GM19463 (cell line): ENCODE measurements around the gene MGLL.

Experiments
- ATAC-seq: cut with Tn5 transposase; IDR thresholded peaks from one replicate; pipeline ENCODE4 v1.9.1; 2021; ENCODE audit warnings: mild to moderate bottlenecking, moderate library complexity; ENCODE audit not compliant: unreplicated experiment

MGLL gene

DNA sequence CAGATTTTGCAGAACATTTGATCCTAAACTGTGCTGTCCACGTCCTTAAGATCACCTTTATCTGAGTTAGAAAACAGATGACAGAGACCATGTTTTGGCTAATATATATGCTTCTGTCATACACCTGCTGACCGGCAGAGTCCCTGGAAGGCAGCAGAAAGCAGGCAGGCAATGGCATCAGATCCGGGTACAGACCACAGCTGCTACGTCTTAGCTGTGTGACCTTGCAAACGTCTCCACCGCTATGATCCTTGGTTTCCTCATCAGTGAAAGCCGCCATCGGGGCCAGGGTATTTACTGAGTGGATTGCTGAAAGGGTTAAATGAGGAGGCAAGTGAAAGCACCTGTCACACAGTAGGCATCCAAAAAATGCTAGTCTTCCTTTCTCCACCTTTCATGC lies 77.4 kb downstream of the MGLL start:
- ATAC-seq, result no peak

DNA sequence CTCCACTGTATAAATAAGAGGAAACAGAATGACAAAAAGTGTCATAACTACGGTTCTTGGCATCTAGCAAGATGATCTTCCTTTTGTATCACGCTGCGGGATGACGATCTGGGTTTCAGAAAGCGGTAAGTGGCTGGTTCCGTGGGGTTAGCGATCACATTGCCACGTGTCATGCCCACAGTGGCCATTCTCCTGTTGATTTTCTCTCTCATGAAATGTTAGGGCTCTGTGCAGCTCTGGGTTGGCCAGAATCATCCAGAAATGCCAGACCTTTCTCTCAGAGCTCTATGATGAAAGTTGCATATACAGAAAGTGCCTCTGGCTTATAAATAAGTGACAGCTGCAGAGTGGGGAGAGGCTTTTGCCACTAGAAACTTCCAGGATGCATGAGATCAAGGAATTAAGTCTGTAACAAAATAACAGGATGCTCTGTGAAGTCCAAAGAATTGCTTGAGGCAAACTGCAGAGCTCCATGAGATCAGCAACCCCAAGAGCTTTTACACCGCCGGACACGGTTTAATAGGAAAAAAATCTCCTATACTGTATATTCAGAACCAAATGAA lies 78.0 kb downstream of the MGLL start:
- no peak for ATAC-seq

DNA sequence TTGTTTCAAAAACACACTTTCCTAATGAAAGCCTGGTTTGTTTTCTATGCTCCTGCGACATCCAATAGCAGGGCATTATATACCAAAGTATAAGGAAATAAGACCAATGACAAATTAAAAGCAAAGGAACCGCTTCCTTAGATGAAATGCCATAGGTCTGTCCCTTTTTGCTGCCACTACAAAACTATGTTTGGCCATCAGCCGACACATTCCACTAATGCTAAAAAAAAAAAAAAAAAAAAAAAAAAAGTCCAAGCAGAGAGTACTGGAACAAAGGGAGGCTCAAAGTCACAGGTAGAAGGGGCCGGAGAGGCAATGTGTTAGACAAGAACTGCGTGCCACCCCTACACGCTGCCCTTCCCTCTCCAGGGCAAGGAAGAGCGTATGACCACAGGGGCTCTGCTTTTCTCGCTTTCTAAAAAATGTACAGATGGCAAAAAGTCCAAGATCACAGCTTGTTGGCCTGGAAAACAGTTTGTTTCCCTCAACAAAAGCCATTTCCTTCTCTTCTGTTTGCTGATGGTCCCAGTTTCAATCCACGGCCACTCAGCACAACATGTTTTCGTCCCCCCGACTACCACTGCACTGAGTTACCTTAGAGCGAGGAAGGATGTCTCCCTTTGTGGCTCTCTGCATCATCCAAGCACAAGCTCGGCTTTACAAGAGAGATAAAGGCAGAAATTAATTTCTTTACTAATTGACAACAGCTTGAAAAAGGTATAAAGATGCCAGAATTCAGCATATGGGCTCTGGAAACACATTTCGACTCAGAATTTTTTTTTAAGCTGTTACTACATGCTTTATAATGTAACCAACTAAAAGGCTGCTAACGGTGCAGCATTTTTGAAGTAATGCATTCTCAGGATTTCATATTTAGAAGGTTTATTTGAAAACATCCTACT lies 78.7 kb downstream of the MGLL start:
- no peak for ATAC-seq

DNA sequence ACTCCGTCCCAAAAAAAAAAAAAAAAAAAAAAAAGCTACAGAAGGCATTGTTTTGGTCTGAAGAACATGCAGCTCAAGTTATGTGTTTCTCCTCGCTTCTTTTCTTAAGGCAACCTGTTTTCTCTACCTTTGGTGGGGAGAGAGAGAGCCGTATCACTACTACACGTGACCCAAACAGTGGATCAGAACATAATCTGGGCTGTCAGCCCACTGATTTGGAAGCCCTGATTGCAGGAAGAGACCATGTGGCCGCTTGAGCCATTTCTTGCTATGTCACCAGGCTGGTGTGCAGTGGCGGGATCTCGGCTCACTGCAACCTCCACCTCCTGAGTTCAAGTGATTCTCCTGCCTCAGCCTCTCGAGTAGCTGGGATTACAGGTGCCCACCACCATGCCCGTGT lies 79.7 kb downstream of the MGLL start:
- no peak for ATAC-seq

DNA sequence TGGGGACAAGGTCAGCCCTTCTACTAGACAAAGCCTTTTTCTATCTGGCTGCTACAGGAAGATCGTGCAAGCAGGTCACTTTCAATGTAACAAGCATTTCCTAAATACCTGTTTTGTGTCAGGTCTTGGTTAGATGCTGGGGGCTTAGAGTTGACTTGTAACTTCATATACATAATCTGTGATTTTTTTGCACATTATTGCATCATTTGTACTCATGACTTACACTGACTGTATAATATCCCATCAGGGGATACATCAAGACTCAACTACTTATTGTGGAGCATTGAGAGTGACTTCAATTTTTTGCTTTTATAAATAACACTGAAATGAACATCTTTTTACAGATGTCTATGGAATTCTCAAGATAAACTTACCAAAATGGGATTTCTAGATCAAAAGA lies 80.6 kb downstream of the MGLL start:
- ATAC-seq, result no peak

DNA sequence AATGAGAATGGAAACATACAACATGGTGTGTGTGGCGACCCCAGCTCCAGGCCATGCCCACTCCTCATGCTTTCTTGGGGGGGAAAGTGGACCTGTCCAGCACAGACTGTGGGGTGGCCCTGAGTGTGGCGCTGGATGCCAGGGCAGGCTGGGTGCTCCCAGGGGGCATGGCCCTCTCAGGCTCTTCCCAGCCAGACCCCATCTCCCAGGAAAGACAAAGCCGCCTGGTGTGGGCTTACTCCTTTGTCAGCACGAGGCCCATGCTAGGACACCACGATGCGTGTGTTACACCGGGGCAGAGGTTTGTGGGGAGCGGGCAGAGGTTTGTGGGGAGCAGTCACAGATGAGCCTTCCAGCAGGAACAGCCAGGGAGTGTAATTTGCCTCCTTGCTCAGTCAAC lies 81.1 kb downstream of the MGLL start:
- no peak for ATAC-seq

DNA sequence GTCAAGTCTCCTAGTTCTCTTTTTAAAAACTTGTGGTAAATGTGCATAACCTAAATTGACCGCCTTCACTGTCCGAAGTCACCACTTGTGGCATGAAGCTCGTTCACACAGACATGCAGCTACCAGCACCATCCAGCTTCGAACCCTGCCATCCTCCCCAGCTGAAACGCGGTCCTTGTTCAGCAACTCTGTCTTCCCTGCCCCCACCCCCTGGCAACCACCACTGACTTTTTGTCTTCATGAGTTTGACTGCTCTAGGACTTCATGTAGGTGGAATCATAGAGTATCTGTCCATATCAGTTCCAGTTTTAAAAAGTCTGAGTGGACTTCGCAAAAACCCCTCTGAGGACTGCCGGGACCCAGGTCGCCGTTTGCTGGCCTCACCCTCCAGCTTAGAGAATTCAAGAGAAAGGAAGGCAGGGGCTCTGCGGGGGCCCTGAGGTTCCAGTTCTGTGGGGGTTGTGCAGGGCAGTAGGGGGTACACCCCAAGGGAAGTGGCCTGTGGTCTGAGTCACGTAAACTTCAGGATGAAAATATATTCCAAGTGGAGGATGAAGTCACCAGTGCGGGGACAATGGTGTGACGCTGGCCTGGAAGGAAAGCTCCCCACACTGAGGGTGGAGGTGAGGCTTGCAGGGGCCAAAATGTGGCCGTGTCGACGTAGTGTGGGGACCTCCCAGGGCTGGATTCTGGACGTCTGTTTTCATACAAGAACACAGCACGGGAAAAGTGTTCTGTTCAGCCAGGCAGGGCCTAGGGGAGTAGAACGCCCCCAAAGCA lies 82.0 kb downstream of the MGLL start:
- no peak for ATAC-seq

DNA sequence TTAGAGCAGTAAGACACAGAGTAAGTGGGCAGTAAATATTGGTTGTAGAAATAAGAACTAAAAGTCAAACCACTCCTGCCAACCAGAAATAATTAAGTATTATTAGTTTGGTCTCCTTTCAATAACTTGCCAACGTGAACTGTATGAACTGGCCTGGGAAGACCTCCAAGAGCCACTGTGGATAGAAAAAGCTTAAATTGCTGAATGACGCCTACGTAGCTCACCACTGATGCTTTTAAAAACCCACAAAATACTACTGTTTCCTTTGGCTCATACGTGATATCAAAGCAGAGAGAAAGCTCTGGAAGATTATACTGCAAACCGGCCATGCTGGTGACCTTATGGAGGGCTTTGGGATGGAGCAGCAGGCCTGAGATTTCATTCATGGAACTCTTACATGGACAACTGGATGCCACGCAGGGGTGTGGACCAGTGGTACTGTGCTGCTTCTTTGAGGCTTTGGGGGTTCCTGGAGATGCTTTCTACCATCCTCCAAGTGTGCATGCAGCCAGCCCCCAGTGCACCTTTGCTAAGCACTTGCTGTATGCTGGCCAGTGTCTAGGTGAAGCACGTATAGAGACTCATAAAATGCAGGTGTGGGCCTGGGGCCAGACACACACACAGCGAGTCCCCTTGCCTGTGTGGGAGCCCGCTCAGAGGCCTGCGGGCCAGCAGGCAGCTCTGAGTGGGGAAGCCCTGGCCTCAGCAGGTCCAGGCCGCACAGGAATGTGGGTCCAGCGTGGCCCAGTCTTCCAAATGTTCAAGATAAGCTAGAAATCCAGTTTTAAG lies 82.8 kb downstream of the MGLL start:
- ATAC-seq, result no peak

DNA sequence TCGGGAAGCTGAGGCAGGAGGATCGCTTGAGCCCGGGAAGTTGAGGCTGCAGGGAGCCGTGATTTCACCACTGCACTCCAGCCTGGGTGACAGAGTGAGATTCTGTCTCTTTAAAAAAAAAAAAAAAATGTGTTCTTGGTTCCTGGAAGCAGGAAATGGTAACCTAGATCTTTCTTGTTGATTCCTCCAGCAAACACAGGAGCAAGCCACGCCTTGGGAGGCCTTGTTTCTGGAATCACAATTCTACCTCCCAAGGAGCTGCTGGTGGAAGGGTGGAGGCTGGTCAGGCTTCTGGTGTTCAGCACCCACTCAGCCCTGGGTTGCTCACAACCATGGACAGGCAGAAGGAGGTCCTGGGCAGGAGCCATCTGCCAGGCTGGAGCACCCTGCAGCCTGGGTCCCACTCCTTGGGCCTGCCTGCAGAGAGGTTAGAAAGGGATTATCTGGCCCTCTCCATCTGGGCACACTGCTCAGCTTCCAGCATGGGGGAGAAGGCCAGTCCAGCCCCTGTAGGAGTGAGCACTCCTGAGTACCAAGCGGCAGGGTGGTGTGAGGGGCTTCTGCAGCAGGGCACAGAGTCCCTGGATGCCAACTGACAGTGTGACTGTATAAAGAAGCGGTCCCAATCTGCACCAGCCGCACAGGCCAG lies 84.0 kb downstream of the MGLL start:
- ATAC-seq, result no peak

DNA sequence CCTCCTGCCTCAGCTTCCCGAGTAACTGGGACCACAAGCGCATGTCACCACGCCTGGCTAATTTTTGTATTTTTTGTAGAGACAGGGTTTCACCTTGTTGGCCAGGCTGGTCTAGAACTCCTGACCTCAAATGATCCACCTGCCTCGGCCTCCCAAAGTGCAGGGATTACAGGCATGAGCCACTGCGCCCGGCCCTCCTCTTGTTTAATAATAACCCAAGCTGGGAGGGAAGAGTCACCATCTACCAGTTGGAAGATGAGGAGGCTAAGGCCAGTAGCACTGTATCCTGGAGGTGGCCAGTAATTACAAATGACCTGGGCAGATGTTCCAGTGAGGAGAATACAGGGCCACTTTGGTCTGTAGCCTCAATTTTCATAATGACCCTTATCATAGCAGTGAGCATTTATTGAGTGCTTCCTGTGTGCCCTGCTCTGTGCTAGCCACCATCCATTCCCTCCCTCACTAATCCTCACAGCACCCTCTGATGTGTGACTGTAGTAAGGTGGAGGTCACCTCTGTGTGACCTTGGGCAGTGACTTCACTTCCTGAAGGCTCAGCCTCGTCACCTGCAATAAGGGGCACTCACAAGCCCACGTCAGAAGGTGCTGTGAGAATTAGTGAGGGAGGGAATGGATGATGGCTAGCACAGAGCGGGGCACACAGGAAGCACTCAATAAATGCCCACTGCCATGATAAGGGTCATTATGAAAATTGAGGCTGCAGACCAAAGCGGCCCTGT lies 85.3 kb downstream of the MGLL start:
- no peak for ATAC-seq

DNA sequence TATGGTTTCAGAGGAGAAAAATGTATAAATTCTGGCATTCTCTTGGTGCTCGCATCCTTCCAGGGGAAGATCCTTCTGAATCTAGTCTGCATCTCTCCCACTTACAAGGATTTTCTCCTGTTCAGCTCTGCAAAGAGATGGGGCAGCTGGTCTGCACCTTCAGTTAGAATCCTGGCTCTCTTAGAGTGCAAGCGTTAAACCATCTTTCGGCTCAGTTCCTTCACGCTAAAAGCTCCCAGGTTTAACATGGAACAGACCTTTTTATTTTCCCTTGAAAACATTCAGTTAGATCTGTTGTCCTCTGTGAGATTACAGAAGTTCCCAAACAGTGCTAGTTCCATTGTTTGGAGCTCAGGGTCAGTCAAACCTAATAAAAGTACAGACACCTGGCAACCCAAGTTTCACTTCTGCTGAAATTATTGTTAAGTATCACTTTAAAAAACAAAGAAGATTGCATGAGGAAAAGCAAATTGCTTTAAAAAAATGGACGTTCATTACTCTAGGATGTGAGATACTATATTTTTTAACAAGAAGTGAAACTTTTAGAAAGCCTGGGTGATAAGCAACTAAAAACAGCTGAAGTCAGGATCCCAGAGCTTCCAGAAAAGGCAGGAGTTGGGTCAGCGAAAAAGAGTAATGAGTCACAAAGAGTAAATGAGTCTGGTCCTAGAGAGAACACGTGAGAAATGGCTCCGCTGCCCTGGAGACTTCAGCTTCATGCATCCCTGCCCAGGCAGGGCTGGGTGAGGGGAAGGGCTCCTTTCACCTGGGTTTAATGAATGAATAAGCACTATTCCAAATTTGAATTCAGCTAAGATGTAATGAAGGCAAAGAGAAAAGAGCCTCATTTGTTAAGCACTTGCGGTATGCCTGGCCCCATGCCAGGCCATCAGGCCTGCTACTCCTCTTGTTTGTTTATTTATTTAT lies 86.3 kb downstream of the MGLL start:
- ATAC-seq, result peak; percentile 81

DNA sequence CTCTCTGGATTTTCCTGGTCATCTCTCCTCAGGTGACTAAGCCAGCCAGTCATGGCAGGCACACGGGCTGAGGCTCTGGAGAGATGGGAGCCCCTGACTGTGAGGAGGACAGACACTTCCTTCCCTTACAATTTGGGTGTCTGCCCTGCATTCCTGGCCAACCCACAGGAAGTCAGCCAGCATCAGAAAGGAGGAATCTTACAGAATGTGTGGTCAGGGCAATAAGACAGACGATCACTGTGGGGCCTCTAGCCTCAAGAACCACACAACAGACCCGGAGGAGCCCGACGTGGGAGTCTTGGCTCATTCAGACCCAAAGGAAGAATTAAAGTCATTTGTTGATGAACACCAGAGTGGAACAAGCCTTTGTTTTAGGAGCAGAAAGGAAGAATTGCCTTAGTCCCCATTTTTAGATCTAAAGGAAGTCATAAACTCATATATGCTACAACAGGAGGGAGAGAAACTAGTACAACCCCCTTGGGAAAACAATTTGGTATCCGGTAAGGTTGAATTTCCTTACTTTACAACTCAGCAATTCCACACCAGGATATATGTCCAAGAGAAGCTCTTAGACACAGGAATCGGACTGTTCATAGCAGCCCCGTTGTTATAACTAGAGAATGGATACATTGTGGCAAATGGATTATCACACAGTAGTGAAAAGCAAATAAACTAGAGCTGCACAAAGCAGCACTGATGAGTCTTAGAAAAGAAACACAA lies 87.4 kb downstream of the MGLL start:
- ATAC-seq, result no peak

DNA sequence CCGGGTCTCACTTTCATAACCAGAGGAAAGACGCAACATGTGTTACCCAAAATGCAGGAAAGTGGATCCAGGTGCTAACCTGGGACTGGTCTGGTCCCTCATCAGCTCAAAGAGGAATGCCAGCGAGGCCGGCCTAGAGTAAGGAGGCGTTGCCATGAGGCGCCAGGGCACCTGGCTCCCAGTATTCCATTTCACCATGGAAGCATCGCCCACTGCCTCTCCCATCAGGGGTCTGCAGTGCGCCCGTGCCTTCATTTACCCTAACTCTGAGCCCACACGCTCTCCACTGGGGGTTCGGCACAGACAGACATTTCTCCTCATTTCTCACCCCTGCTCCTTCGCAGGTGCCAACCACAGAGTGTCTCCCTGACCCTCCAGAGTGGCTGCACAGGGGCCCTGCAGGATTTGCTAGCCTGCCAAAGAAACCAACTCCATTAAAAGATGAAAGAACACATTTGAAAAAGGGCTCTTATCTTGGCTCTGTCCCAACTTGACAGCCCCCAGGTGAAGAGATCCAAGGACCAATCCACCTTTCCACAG lies 88.1 kb downstream of the MGLL start:
- ATAC-seq, result no peak

DNA sequence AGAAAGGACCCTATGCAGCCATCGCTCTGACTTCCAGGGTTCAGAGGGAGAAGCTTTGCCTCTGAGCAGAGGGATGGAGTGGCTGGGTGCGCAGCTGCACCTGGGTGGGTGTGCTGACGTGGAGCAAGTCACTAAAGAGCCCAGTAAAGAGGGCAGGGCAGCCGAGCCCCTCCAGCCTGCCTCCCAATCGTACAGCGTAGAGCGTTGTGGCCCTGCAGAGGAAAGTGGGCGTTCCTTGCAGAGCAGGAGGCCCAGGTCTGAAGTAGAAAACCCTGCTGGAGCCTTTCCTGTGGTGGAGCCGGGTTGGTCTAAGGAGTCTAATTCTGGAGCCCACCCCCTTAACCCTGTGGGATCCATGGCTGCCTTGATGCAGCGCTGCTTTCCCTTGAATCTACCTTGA lies 88.5 kb downstream of the MGLL start:
- ATAC-seq, result no peak

DNA sequence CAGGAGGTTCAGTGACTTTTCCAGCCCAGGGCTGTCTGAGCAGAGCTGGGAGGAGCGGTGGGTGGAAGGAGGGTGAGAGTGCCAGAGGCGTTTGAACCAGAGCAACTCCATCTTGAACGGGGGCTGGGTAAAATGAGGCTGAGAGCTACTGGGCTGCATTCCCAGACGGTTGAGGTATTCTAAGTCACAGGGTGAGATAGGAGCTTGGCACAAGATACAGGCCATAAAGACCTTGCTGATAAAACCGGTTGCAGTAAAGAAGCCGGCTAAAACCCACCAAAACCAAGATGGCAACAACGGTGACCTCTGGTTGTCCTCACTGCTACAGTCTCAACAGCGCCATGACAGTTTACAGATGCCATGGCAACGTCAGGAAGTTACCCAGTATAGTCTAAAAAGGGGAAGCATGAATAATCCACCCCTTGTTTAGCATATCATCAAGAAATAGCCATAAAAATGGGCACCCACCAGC lies 89.4 kb downstream of the MGLL start:
- no peak for ATAC-seq

DNA sequence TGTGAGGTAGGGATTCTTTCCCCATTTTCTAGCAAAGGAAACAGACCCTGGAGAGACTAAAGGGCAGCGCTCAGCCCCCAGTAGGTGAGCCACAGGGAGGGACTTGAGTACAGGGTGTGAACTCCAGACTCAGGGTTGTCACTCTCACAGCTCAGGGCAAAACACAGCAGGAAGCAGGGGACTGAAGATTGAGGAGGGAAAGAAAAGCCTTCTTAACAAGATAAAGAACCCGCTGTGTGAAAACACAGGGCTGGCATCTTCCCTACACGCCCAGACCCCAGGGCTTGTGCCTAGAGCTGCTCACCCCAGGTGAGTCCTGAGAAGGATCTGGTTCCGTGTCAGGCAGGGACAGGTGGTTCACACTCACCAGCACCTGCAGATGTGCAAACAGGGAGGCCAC lies 90.0 kb downstream of the MGLL start:
- ATAC-seq, result no peak

DNA sequence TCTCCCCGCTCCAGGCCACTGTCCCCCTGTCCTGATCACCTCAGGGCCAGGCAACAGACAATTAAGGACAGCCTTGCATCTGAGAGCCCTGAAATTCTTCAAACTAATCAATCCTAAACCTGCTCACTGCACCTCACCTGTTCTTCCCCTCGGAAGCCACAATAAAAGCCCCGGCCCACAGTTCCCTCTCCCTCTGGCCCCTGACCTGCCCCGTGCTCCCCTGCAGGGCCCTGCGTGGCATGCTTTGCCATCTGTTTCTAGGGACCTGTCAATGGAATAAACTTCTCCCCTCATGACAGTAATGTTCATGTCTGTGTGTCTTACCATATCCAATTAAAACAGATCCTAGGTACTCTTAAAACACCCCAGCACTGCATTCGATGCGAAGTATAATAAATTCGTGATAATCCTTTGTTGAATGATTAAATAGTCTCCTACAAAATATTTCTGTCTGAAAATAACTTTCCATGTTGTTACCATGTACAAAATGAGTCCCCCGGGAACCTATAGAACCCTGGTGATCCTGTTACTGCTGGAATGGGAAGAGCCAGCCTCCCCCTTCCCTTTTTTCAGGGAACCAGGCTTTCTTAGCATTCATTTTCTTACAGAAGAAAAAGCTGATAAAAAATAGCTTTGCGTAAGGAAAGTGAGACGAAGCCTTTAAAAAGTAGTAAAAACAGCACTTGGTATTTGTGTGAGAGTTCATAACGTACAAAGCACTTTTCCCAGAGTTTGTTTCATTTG lies 90.6 kb downstream of the MGLL start:
- ATAC-seq, result no peak
